Activated naive CD8-positive, alpha-beta T cell treated with anti-CD3 and anti-CD28 coated beads, Interleukin-2, amount 10 ng/mL, durations not matched to agents 7 days and 5 days (primary cell): ENCODE measurements around the gene STK32B. TPM values are rescaled to one million over a fixed set of nuclear protein-coding genes. Genes with fewer than 3 reads are reported as not detected.

Experiments used
- ATAC-seq: fragments of 150-1000 bp; cut with Tn5 transposase; one replicate; pipeline ENCODE4 v1.10.0; 2021; ENCODE audit warnings: low read depth, moderate library complexity
- POLR2A ChIA-PET: fragments of 350-600 bp; sonication (Branson Sonifier 250); formaldehyde crosslinking; loops from one replicate; lab custom pipeline; 2021; ENCODE audit warnings: antibody characterized with exemption; lab: Charles Lee
- DNase-seq: peaks from one replicate; pipeline ENCODE4 v3.0.0; 2021
- H3K27ac Mint-ChIP-seq: one replicate; pipeline ENCODE4 v1.8.0; 2022; ENCODE audit warnings: mild to moderate bottlenecking, mixed read lengths
- H3K27me3 Mint-ChIP-seq: one replicate; pipeline ENCODE4 v1.8.0; 2022; ENCODE audit warnings: mild to moderate bottlenecking, moderate library complexity, mixed read lengths
- H3K36me3 Mint-ChIP-seq: one replicate; pipeline ENCODE4 v1.8.0; 2021; ENCODE audit warnings: mild to moderate bottlenecking, mixed read lengths
- H3K4me1 Mint-ChIP-seq: one replicate; pipeline ENCODE4 v1.8.0; 2021; ENCODE audit warnings: mixed read lengths
- H3K4me3 Mint-ChIP-seq: one replicate; pipeline ENCODE4 v1.8.0; 2022; ENCODE audit warnings: mild to moderate bottlenecking, moderate library complexity, mixed read lengths
- H3K9me3 Mint-ChIP-seq: one replicate; pipeline ENCODE4 v1.8.0; 2021; ENCODE audit warnings: mixed read lengths
- total RNA-seq, 2 experiments: library from RNA; stranded (reverse); gene quantifications; one replicate each; pipeline ENCODE4 v1.2.3, GENCODE V29; 2021

The STK32B gene
- total RNA-seq, 2 experiments from 2014 or later, result not detected

- ATAC-seq, result no peak
- Mint-ChIP-seq H3K4me1 (no peaks in the 10 kb centered on the region), H3K27me3 (no peaks in the 10 kb centered on the region), H3K9me3 (no peaks in the 10 kb centered on the region), H3K27ac (no peak overlapping the region), H3K36me3 (no peaks in the 10 kb centered on the region), H3K4me3 (no peak overlapping the region)
- POLR2A ChIA-PET, result no interaction called here
- no peak for DNase-seq
These were observed 338.6 kb downstream of the STK32B start for GRCh38 chr4:5389756-5390310.

- POLR2A ChIA-PET, result no interaction called here
- no peaks in the 10 kb centered on the region for H3K4me1 Mint-ChIP-seq
These were observed 340.2 kb downstream of the STK32B start for GRCh38 chr4:5391492-5391891.

GRCh38 chr4:5393911-5394513 lies 342.7 kb downstream of the STK32B start:
- Mint-ChIP-seq H3K4me1 (no peaks in the 10 kb centered on the region), H3K9me3 (no peaks in the 10 kb centered on the region), H3K4me3 (no peak overlapping the region), H3K36me3 (no peaks in the 10 kb centered on the region), H3K27ac (no peak overlapping the region), H3K27me3 (no peaks in the 10 kb centered on the region)
- ATAC-seq, result no peak
- no peak for DNase-seq
- POLR2A ChIA-PET, result no interaction called here

More at GRCh38 chr4:5391492-5391891, 340.2 kb downstream of the STK32B start:
- Mint-ChIP-seq H3K9me3 (no peaks in the 10 kb centered on the region), H3K36me3 (no peaks in the 10 kb centered on the region), H3K27ac (no peak overlapping the region), H3K4me3 (no peak overlapping the region), H3K27me3 (no peaks in the 10 kb centered on the region)
- ATAC-seq, result no peak
- no peak for DNase-seq

GRCh38 chr4:5395781-5396180 lies 344.5 kb downstream of the STK32B start:
- no peaks in the 10 kb centered on the region for H3K27me3 Mint-ChIP-seq
- no peak overlapping the region for H3K27ac Mint-ChIP-seq
- no peaks in the 10 kb centered on the region for H3K36me3 Mint-ChIP-seq
- ATAC-seq (no peak), DNase-seq (no peak)
- H3K4me1 Mint-ChIP-seq, result no peaks in the 10 kb centered on the region
- H3K4me3 Mint-ChIP-seq, result no peak overlapping the region
- POLR2A ChIA-PET, result no interaction called here
- no peaks in the 10 kb centered on the region for H3K9me3 Mint-ChIP-seq

- DNase-seq, result no peak
- ATAC-seq, result no peak
- peaks cover 2% of the 10 kb centered on the region for H3K9me3 Mint-ChIP-seq
- H3K4me3 Mint-ChIP-seq, result no peak overlapping the region
- H3K4me1 Mint-ChIP-seq, result no peaks in the 10 kb centered on the region
- POLR2A ChIA-PET, result no interaction called here
- no peaks in the 10 kb centered on the region for H3K36me3 Mint-ChIP-seq
- no peaks in the 10 kb centered on the region for H3K27me3 Mint-ChIP-seq
- H3K27ac Mint-ChIP-seq, result no peak overlapping the region
These were observed 346.8 kb downstream of the STK32B start for GRCh38 chr4:5398056-5398455.

- H3K9me3 Mint-ChIP-seq, result peaks cover 6% of the 10 kb centered on the region
- no peak for DNase-seq
- ATAC-seq, result no peak
- POLR2A ChIA-PET, result no interaction called here
- no peaks in the 10 kb centered on the region for H3K4me1 Mint-ChIP-seq
- no peak overlapping the region for H3K27ac Mint-ChIP-seq
- no peaks in the 10 kb centered on the region for H3K36me3 Mint-ChIP-seq
- no peaks in the 10 kb centered on the region for H3K27me3 Mint-ChIP-seq
- no peak overlapping the region for H3K4me3 Mint-ChIP-seq
These were observed 347.8 kb downstream of the STK32B start for GRCh38 chr4:5399124-5399523.

- Mint-ChIP-seq H3K4me3 (no peak overlapping the region), H3K36me3 (no peaks in the 10 kb centered on the region), H3K4me1 (no peaks in the 10 kb centered on the region), H3K27me3 (no peaks in the 10 kb centered on the region), H3K9me3 (peaks cover 6% of the 10 kb centered on the region), H3K27ac (no peak overlapping the region)
- DNase-seq (no peak), ATAC-seq (no peak)
- POLR2A ChIA-PET, result no interaction called here
These were observed 348.6 kb downstream of the STK32B start for GRCh38 chr4:5399790-5400421.

- no peaks in the 10 kb centered on the region for H3K27me3 Mint-ChIP-seq
- ATAC-seq, result no peak
- H3K4me1 Mint-ChIP-seq, result no peaks in the 10 kb centered on the region
- POLR2A ChIA-PET, result no interaction called here
- no peak for DNase-seq
- H3K36me3 Mint-ChIP-seq, result peaks cover 2% of the 10 kb centered on the region
- peaks cover 17% of the 10 kb centered on the region for H3K9me3 Mint-ChIP-seq
- H3K27ac Mint-ChIP-seq, result no peak overlapping the region
- H3K4me3 Mint-ChIP-seq, result no peak overlapping the region
These were observed 352.6 kb downstream of the STK32B start for GRCh38 chr4:5403746-5404497.

GRCh38 chr4:5409237-5409636 lies 358.0 kb downstream of the STK32B start:
- no peaks in the 10 kb centered on the region for H3K4me1 Mint-ChIP-seq

GRCh38 chr4:5409972-5410618 lies 358.8 kb downstream of the STK32B start:
- Mint-ChIP-seq H3K27me3 (no peaks in the 10 kb centered on the region), H3K4me3 (no peak overlapping the region), H3K36me3 (peaks cover 2% of the 10 kb centered on the region), H3K4me1 (no peaks in the 10 kb centered on the region), H3K27ac (no peak overlapping the region), H3K9me3 (peaks cover 12% of the 10 kb centered on the region)
- DNase-seq (no peak), ATAC-seq (no peak)
- POLR2A ChIA-PET, result no interaction called here

More at GRCh38 chr4:5409237-5409636, 358.0 kb downstream of the STK32B start:
- POLR2A ChIA-PET, result no interaction called here
- Mint-ChIP-seq H3K27ac (no peak overlapping the region), H3K27me3 (no peaks in the 10 kb centered on the region), H3K36me3 (peaks cover 2% of the 10 kb centered on the region), H3K4me3 (no peak overlapping the region), H3K9me3 (peaks cover 12% of the 10 kb centered on the region)
- no peak for ATAC-seq
- no peak for DNase-seq

GRCh38 chr4:5412296-5412695 lies 361.0 kb downstream of the STK32B start:
- no peak overlapping the region for H3K27ac Mint-ChIP-seq
- no peaks in the 10 kb centered on the region for H3K9me3 Mint-ChIP-seq
- H3K36me3 Mint-ChIP-seq, result no peaks in the 10 kb centered on the region
- no peaks in the 10 kb centered on the region for H3K27me3 Mint-ChIP-seq
- ATAC-seq (no peak), DNase-seq (no peak)
- H3K4me3 Mint-ChIP-seq, result no peak overlapping the region
- H3K4me1 Mint-ChIP-seq, result no peaks in the 10 kb centered on the region
- POLR2A ChIA-PET, result no interaction called here

- no peaks in the 10 kb centered on the region for H3K9me3 Mint-ChIP-seq
- H3K27ac Mint-ChIP-seq, result no peak overlapping the region
- H3K36me3 Mint-ChIP-seq, result no peaks in the 10 kb centered on the region
- no peak for DNase-seq
- H3K27me3 Mint-ChIP-seq, result no peaks in the 10 kb centered on the region
- POLR2A ChIA-PET, result no interaction called here
- no peak for ATAC-seq
- H3K4me1 Mint-ChIP-seq, result no peaks in the 10 kb centered on the region
- H3K4me3 Mint-ChIP-seq, result no peak overlapping the region
These were observed 361.5 kb downstream of the STK32B start for GRCh38 chr4:5412751-5413150.

- POLR2A ChIA-PET, result no interaction called here
- peaks cover 2% of the 10 kb centered on the region for H3K9me3 Mint-ChIP-seq
- H3K4me1 Mint-ChIP-seq, result no peaks in the 10 kb centered on the region
- H3K27ac Mint-ChIP-seq, result no peak overlapping the region
- H3K4me3 Mint-ChIP-seq, result no peak overlapping the region
- ATAC-seq (no peak), DNase-seq (no peak)
- H3K27me3 Mint-ChIP-seq, result no peaks in the 10 kb centered on the region
- no peaks in the 10 kb centered on the region for H3K36me3 Mint-ChIP-seq
These were observed 365.4 kb downstream of the STK32B start for GRCh38 chr4:5416637-5417036.
